ENCODE results near the gene UGT1A10.

Gene UGT1A10

DNA sequence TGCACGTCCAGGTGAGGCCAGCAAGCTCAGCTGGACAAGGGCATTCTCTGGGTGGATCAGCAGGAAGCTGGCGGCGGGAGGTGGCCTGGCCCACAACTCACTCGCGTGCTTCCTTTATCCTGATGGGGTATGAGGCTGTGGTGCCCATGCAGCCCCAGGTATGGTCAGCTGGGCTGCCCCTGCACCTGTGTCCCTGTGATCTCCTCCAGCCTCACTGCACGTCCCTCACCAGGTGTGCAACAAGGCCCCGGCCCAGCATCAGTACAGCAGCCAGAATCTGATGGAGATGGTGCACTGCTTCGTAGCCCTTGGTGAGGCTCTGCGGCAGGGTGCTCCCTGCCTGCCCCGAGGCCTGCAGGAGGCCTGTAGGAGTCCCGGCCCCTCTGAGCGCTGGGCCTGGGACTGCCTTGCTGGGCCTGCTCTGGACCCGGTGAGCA, 159.5 kb downstream of the UGT1A10 start:
- DNase-seq (no peak), ATAC-seq (ENCODE audit: insufficient read depth, low read depth) (no peak)
- TF ChIP-seq EZH2 (IDR thresholded peaks at IDR 0.05; ENCODE audit: borderline replicate concordance, low read depth, low read length, severe bottlenecking) = no peak
- Histone ChIP-seq H3K36me3 (ENCODE audit: insufficient read depth, low read length) (no peaks in the 10 kb centered on the region), H3K4me2 (ENCODE audit: insufficient read depth, low read length) (no peak overlapping the region), H2AFZ (ENCODE audit: low read depth, low read length) (no peak overlapping the region), H3K4me3 (ENCODE audit: low read depth in 1 of 2, low read length in 2 of 2) (no peak overlapping the region), H3K4me1 (ENCODE audit: insufficient read depth, low read length) (no peaks in the 10 kb centered on the region), H3K9me3 (ENCODE audit: insufficient read depth, low read length, severe bottlenecking) (no peaks in the 10 kb centered on the region), H3K27me3 (ENCODE audit: insufficient read depth, low read length, poor library complexity) (no peaks in the 10 kb centered on the region), H4K20me1 (ENCODE audit: insufficient read depth, low read length) (no peaks in the 10 kb centered on the region), H3K27ac (ENCODE audit: low read length) (no peak overlapping the region), H3K9ac (ENCODE audit: low read depth, low read length) (no peak overlapping the region), H3K79me2 (ENCODE audit: insufficient read depth, low read length) (no peaks in the 10 kb centered on the region)

DNA sequence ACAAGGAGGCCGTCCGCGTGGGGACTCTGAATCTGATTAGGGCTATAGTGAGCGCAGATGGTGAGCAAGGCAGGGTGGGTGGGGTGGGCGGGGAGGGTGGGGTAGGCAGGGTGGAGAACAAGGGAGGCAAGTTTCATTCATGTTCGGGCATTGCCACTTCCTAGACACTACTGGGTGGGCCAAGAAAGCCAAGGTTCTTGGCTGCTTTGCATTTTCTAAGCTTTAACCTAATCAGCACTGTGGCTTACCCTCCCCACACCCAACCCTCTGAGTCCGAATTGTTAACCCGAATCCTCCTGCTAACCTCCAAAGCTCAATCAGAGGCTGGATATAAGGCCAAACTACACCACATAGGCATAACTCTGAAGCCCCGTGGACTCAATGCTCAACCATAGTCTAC, 160.0 kb downstream of the UGT1A10 start:
- H3K4me2 ChIP-seq (ENCODE audit: insufficient read depth, low read length) = no peak overlapping the region
- no peak overlapping the region for H3K4me3 ChIP-seq (ENCODE audit: low read depth in 1 of 2, low read length in 2 of 2)
- no peak for ATAC-seq (ENCODE audit: insufficient read depth, low read depth)
- no peaks in the 10 kb centered on the region for H3K4me1 ChIP-seq (ENCODE audit: insufficient read depth, low read length)
- H3K27ac ChIP-seq (ENCODE audit: low read length) = no peak overlapping the region
- H3K27me3 ChIP-seq (ENCODE audit: insufficient read depth, low read length, poor library complexity) = no peaks in the 10 kb centered on the region
- no peaks in the 10 kb centered on the region for H3K36me3 ChIP-seq (ENCODE audit: insufficient read depth, low read length)
- DNase-seq = no peak
- H3K9me3 ChIP-seq (ENCODE audit: insufficient read depth, low read length, severe bottlenecking) = no peaks in the 10 kb centered on the region
- no peak overlapping the region for H3K9ac ChIP-seq (ENCODE audit: low read depth, low read length)
- TF ChIP-seq, protein P1, sequence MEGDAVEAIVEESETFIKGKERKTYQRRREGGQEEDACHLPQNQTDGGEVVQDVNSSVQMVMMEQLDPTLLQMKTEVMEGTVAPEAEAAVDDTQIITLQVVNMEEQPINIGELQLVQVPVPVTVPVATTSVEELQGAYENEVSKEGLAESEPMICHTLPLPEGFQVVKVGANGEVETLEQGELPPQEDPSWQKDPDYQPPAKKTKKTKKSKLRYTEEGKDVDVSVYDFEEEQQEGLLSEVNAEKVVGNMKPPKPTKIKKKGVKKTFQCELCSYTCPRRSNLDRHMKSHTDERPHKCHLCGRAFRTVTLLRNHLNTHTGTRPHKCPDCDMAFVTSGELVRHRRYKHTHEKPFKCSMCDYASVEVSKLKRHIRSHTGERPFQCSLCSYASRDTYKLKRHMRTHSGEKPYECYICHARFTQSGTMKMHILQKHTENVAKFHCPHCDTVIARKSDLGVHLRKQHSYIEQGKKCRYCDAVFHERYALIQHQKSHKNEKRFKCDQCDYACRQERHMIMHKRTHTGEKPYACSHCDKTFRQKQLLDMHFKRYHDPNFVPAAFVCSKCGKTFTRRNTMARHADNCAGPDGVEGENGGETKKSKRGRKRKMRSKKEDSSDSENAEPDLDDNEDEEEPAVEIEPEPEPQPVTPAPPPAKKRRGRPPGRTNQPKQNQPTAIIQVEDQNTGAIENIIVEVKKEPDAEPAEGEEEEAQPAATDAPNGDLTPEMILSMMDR (IDR thresholded peaks at IDR 0.05; ENCODE audit: borderline replicate concordance, extremely low read depth, low read length, poor library complexity, severe bottlenecking) = no peak
- TF ChIP-seq EZH2 (IDR thresholded peaks at IDR 0.05; ENCODE audit: borderline replicate concordance, low read depth, low read length, severe bottlenecking) = no peak
- H4K20me1 ChIP-seq (ENCODE audit: insufficient read depth, low read length) = no peaks in the 10 kb centered on the region
- no peaks in the 10 kb centered on the region for H3K79me2 ChIP-seq (ENCODE audit: insufficient read depth, low read length)
- no peak overlapping the region for H2AFZ ChIP-seq (ENCODE audit: low read depth, low read length)

DNA sequence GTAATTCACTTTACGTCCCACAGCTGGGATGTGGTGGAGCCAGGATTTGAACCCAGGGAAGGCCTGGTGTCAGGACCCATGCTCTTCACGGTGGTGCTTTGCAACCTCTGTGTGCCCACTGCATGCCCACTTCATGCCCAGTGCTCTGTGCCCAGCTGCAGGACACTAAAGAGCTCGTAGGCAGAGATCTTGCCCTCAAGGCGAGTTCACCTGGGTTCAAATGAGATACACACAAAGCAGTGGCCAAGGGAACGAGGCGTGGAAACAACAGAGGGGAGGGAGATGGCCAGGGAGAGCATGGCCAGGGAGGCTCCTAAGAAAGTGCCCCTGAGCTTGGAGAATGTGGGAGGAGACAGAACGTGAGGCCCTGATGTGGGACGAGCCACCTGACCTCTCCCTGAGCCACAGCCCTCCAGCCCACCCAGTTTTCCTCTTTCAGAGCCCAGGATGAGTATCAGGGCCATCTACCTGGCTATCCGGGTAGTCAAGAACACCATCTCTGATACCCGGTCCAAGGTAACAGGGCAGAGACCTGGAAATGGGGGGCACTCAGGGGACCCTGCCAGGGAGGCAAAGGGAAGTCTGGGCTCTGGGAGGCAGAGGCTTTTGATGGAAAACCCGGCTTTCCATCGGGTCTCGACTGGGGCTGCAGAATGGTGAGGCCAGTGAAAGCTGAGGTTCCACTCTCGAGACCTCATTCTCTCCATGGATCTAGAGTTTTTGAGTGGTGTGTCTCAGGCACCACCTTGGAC, 162.3 kb downstream of the UGT1A10 start:
- Histone ChIP-seq H3K4me3 (ENCODE audit: low read depth in 1 of 2, low read length in 2 of 2) (no peak overlapping the region), H3K9ac (ENCODE audit: low read depth, low read length) (no peak overlapping the region), H3K27me3 (ENCODE audit: insufficient read depth, low read length, poor library complexity) (no peaks in the 10 kb centered on the region), H3K36me3 (ENCODE audit: insufficient read depth, low read length) (no peaks in the 10 kb centered on the region), H4K20me1 (ENCODE audit: insufficient read depth, low read length) (no peaks in the 10 kb centered on the region), H2AFZ (ENCODE audit: low read depth, low read length) (no peak overlapping the region), H3K27ac (ENCODE audit: low read length) (no peak overlapping the region), H3K4me2 (ENCODE audit: insufficient read depth, low read length) (no peak overlapping the region), H3K79me2 (ENCODE audit: insufficient read depth, low read length) (no peaks in the 10 kb centered on the region), H3K4me1 (ENCODE audit: insufficient read depth, low read length) (no peaks in the 10 kb centered on the region), H3K9me3 (ENCODE audit: insufficient read depth, low read length, severe bottlenecking) (no peaks in the 10 kb centered on the region)
- ATAC-seq (ENCODE audit: insufficient read depth, low read depth) (no peak), DNase-seq (no peak)
- TF ChIP-seq EZH2 (IDR thresholded peaks at IDR 0.05; ENCODE audit: borderline replicate concordance, low read depth, low read length, severe bottlenecking) = no peak

DNA sequence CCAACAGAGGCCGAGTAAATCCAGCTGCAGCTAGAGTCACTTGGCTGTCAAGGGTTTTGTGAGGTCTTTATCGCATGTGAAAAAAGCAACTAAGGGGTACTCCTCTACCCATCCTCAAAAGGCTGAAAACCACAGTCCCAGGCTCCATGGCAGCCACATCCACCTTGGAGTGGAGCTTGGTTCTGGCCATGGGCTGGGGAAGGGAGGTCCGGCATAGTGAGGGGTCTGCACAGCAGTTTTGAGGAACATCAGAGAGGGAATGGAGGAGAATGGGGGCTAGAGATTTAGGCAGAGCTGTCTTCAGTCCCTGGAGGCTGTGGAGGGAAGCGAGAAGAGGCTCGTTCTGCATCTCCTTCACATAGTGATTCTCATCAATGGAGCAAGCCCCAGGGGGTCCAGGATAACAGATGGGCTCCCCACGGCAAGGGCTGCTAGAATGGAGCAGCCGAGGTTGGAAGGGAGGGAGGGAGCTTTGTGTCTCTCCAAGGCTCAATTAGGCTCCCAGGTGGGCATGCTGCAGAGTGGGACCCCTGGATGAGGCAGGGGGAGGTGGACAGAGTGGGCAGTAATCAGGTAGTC, 162.9 kb downstream of the UGT1A10 start:
- TF ChIP-seq EZH2 (IDR thresholded peaks at IDR 0.05; ENCODE audit: borderline replicate concordance, low read depth, low read length, severe bottlenecking) = no peak
- TF ChIP-seq, protein P1 (IDR thresholded peaks at IDR 0.05; ENCODE audit: borderline replicate concordance, extremely low read depth, low read length, poor library complexity, severe bottlenecking) = no peak
- Histone ChIP-seq H3K9me3 (ENCODE audit: insufficient read depth, low read length, severe bottlenecking) (no peaks in the 10 kb centered on the region), H3K4me1 (ENCODE audit: insufficient read depth, low read length) (no peaks in the 10 kb centered on the region), H3K36me3 (ENCODE audit: insufficient read depth, low read length) (no peaks in the 10 kb centered on the region), H3K79me2 (ENCODE audit: insufficient read depth, low read length) (no peaks in the 10 kb centered on the region), H3K4me3 (ENCODE audit: low read depth in 1 of 2, low read length in 2 of 2) (no peak overlapping the region), H3K9ac (ENCODE audit: low read depth, low read length) (no peak overlapping the region), H4K20me1 (ENCODE audit: insufficient read depth, low read length) (no peaks in the 10 kb centered on the region), H2AFZ (ENCODE audit: low read depth, low read length) (no peak overlapping the region), H3K27ac (ENCODE audit: low read length) (no peak overlapping the region), H3K4me2 (ENCODE audit: insufficient read depth, low read length) (no peak overlapping the region), H3K27me3 (ENCODE audit: insufficient read depth, low read length, poor library complexity) (no peaks in the 10 kb centered on the region)
- DNase-seq (no peak), ATAC-seq (ENCODE audit: insufficient read depth, low read depth) (no peak)
